Measurements from ENCODE around the gene FOXF1. TPM values are rescaled to one million over a fixed set of nuclear protein-coding genes. Genes with fewer than 3 reads are reported as not detected.

FOXF1 gene
- polyA plus RNA-seq, 1 donor, result not detected

GRCh38 chr16:86492961-86493629 is 17.2 kb upstream of the FOXF1 start:
- no peak for DNase-seq

- DNase-seq, result no peak
These were observed 16.2 kb upstream of the FOXF1 start for GRCh38 chr16:86494039-86494564.

- DNase-seq, result no peak
These were observed 15.6 kb upstream of the FOXF1 start for GRCh38 chr16:86494565-86495356.

GRCh38 chr16:86495357-86495701 is 15.0 kb upstream of the FOXF1 start:
- DNase-seq, result no peak

GRCh38 chr16:86495756-86496261 is 14.5 kb upstream of the FOXF1 start:
- DNase-seq, result no peak

GRCh38 chr16:86496262-86496928 is 13.9 kb upstream of the FOXF1 start:
- DNase-seq, result no peak

GRCh38 chr16:86496929-86497461 is 13.3 kb upstream of the FOXF1 start:
- no peak for DNase-seq

GRCh38 chr16:86497551-86498021 is 12.7 kb upstream of the FOXF1 start:
- DNase-seq, result no peak

- no peak for DNase-seq
These were observed 12.1 kb upstream of the FOXF1 start for GRCh38 chr16:86498155-86498670.

GRCh38 chr16:86498671-86499439 is 11.5 kb upstream of the FOXF1 start:
- DNase-seq, result no peak

- no peak for DNase-seq
These were observed 10.9 kb upstream of the FOXF1 start for GRCh38 chr16:86499440-86499786.

- DNase-seq, result no peak
These were observed 10.2 kb upstream of the FOXF1 start for GRCh38 chr16:86499889-86500707.

- no peak for DNase-seq
These were observed 9.4 kb upstream of the FOXF1 start for GRCh38 chr16:86500708-86501510.

GRCh38 chr16:86501989-86502855 is 8.1 kb upstream of the FOXF1 start:
- no peak for DNase-seq

GRCh38 chr16:86502856-86503748 is 7.2 kb upstream of the FOXF1 start:
- no peak for DNase-seq

GRCh38 chr16:86503830-86504229 is 6.5 kb upstream of the FOXF1 start:
- DNase-seq, result no peak

- DNase-seq, result no peak
These were observed 5.8 kb upstream of the FOXF1 start for GRCh38 chr16:86504315-86505184.

Data from hindlimb muscle (tissue), 1 donor.